Gastrocnemius medialis (tissue), 4 donors: ENCODE data around the gene LZTS2.

Experiments
- POLR2A ChIP-seq, 2 donors: fragments of 450-650 bp; IDR thresholded peaks; one replicate each; pipeline ENCODE4 v1.6.1; 2017; ENCODE audit warnings: antibody characterized with exemption in 2 of 2, mild to moderate bottlenecking in 2 of 2, moderate library complexity in 2 of 2
- TF ChIP-seq, protein P1 (sequence below), 5 experiments: fragments of 450-650 bp in 3 of 5; fragments of 200-600 bp in 2 of 5; sonication (generic) in 2 of 5; IDR thresholded peaks in 4 of 5; conservative IDR thresholded peaks in 1 of 5; 1 replicate in 4 of 5; 2 replicates in 1 of 5; pipeline ENCODE4 v1.5.1; 2016 to 2019; ENCODE audit warnings: antibody characterized with exemption in 5 of 5, mild to moderate bottlenecking in 3 of 5, moderate library complexity in 3 of 5

- TF ChIP-seq, protein P1, sequence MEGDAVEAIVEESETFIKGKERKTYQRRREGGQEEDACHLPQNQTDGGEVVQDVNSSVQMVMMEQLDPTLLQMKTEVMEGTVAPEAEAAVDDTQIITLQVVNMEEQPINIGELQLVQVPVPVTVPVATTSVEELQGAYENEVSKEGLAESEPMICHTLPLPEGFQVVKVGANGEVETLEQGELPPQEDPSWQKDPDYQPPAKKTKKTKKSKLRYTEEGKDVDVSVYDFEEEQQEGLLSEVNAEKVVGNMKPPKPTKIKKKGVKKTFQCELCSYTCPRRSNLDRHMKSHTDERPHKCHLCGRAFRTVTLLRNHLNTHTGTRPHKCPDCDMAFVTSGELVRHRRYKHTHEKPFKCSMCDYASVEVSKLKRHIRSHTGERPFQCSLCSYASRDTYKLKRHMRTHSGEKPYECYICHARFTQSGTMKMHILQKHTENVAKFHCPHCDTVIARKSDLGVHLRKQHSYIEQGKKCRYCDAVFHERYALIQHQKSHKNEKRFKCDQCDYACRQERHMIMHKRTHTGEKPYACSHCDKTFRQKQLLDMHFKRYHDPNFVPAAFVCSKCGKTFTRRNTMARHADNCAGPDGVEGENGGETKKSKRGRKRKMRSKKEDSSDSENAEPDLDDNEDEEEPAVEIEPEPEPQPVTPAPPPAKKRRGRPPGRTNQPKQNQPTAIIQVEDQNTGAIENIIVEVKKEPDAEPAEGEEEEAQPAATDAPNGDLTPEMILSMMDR (IDR thresholded peaks at IDR 0.05 in 4 of 5, conservative IDR thresholded peaks at IDR 0.05 in 1 of 5), result no peak
- TF ChIP-seq POLR2A (IDR thresholded peaks at IDR 0.05), result no peak
These were observed 15.5 kb downstream of the LZTS2 start for GRCh38 chr10:101014966-101015581.
